Hepatocyte (in vitro differentiated cells): ENCODE results near the gene SLC27A3. TPM values are rescaled to one million over a fixed set of nuclear protein-coding genes. Genes with fewer than 3 reads are reported as not detected.

Experiments
- DNase-seq: peaks from one replicate; pipeline ENCODE4 v3.0.0-alpha.2; 2016; ENCODE audit warnings: low spot score
- H2AFZ ChIP-seq: fragments of 200-600 bp; sonication (generic); 2 replicates; pipeline ENCODE4 v1.6.0; 2016; ENCODE audit warnings: antibody characterized with exemption, mild to moderate bottlenecking
- H3K27ac ChIP-seq: fragments of 200-600 bp; sonication (generic); 2 replicates; pipeline ENCODE4 v1.5.1; 2016; ENCODE audit warnings: mild to moderate bottlenecking
- H3K27me3 ChIP-seq: fragments of 200-600 bp; sonication (generic); 2 replicates; pipeline ENCODE4 v1.6.1; 2016
- H3K36me3 ChIP-seq: fragments of 200-600 bp; sonication (generic); replicated peaks from 2 replicates; pipeline ENCODE4 v1.5.1; 2016; ENCODE audit warnings: low read depth; ENCODE audit not compliant: insufficient read depth
- H3K4me1 ChIP-seq: fragments of 200-600 bp; sonication (generic); 2 replicates; pipeline ENCODE4 v1.5.1; 2016; ENCODE audit warnings: mild to moderate bottlenecking, moderate library complexity; ENCODE audit not compliant: insufficient read depth
- H3K4me2 ChIP-seq: fragments of 200-600 bp; sonication (generic); 2 replicates; pipeline ENCODE4 v1.6.0; 2016
- H3K4me3 ChIP-seq: fragments of 200-600 bp; sonication (generic); 2 replicates; pipeline ENCODE4 v1.5.1; 2016; ENCODE audit warnings: mild to moderate bottlenecking
- H3K79me2 ChIP-seq: fragments of 200-600 bp; sonication (generic); 2 replicates; pipeline ENCODE4 v1.6.0; 2017; ENCODE audit warnings: mild to moderate bottlenecking
- H3K9me2 ChIP-seq: fragments of 200-600 bp; sonication (generic); replicated peaks from 2 replicates; pipeline ENCODE4 v1.6.0; 2017; ENCODE audit warnings: mild to moderate bottlenecking; ENCODE audit not compliant: insufficient read depth
- H3K9me3 ChIP-seq: fragments of 200-600 bp; sonication (generic); 2 replicates; pipeline ENCODE4 v1.5.1; 2016; ENCODE audit warnings: low read depth, mild to moderate bottlenecking
- H4K20me1 ChIP-seq: fragments of 200-600 bp; sonication (generic); 2 replicates; pipeline ENCODE4 v1.6.0; 2016; ENCODE audit warnings: mild to moderate bottlenecking; ENCODE audit not compliant: insufficient read depth, poor library complexity, severe bottlenecking
- CTCF ChIP-seq: fragments of 200-600 bp; sonication (generic); IDR thresholded peaks from 2 replicates; pipeline ENCODE4 v1.5.1; 2016; ENCODE audit warnings: antibody characterized with exemption, mild to moderate bottlenecking; ENCODE audit not compliant: poor library complexity
- EZH2 ChIP-seq: fragments of 200-600 bp; sonication (generic); IDR thresholded peaks from 2 replicates; pipeline ENCODE4 v1.6.1; 2016; ENCODE audit warnings: antibody characterized with exemption, mild to moderate bottlenecking, borderline replicate concordance
- EZH2phosphoT487 ChIP-seq: fragments of 200-600 bp; sonication (generic); IDR thresholded peaks from one replicate; pipeline ENCODE4 v1.6.1; 2018; ENCODE audit warnings: antibody characterized with exemption, mild to moderate bottlenecking, low read depth, moderate library complexity; ENCODE audit not compliant: unreplicated experiment, severe bottlenecking
- WGBS: methylation state at CpG from one replicate; pipeline ENCODE4 v1.1.6; 2016; ENCODE audit warnings: low lambda C conversion rate; ENCODE audit errors: missing lambda C conversion rate; 5-methylcytosine and 5-hydroxymethylcytosine counted together
- polyA plus RNA-seq: library from polyadenylated mRNA; unstranded; fragments of >200 nt; fragmentation: Nextera tagmentation; extraction: Ambion mirVana; gene quantifications from 2 replicates; pipeline ENCODE4 v1.2.1, GENCODE V29; 2016
- total RNA-seq: library from RNA; depleted of rRNA; stranded (reverse); fragments of >200 nt; gene quantifications from 2 replicates; pipeline ENCODE4 v1.2.3, GENCODE V29; 2014

The SLC27A3 gene
- total and polyA plus RNA-seq, 2 experiments from 2014 or later: 21.5 to 37.2 TPM

GRCh38 chr1:153786038-153786790 is 11.0 kb downstream of the SLC27A3 start:
- H3K4me1 ChIP-seq: no peaks in the 10 kb centered on the region
- no peak overlapping the region for H3K4me2 ChIP-seq
- TF ChIP-seq CTCF: no peak
- TF ChIP-seq EZH2phosphoT487: no peak
- TF ChIP-seq EZH2: no peak
- no peak overlapping the region for H3K27ac ChIP-seq
- H3K9me2 ChIP-seq: no peaks in the 10 kb centered on the region
- H2AFZ ChIP-seq: no peak overlapping the region
- no peak for DNase-seq
- WGBS: 98% methylated on average over 4 of the region's 4 CpGs
- no peaks in the 10 kb centered on the region for H3K9me3 ChIP-seq
- no peaks in the 10 kb centered on the region for H3K79me2 ChIP-seq
- H3K36me3 ChIP-seq: no peaks in the 10 kb centered on the region
- no peak overlapping the region for H3K4me3 ChIP-seq
- H3K27me3 ChIP-seq: no peaks in the 10 kb centered on the region
- H4K20me1 ChIP-seq: no peaks in the 10 kb centered on the region

- Histone ChIP-seq H4K20me1 (no peaks in the 10 kb centered on the region), H3K36me3 (no peaks in the 10 kb centered on the region), H3K27ac (peak overlapping the region; percentile 95), H3K9me2 (no peaks in the 10 kb centered on the region), H3K9me3 (no peaks in the 10 kb centered on the region), H3K79me2 (no peaks in the 10 kb centered on the region), H2AFZ (no peak overlapping the region), H3K4me1 (no peaks in the 10 kb centered on the region), H3K4me3 (no peak overlapping the region), H3K27me3 (no peaks in the 10 kb centered on the region), H3K4me2 (peak overlapping the region; percentile 70)
- DNase-seq: peak; percentile 3
- WGBS: 81% methylated on average over 22 of the region's 22 CpGs
- TF ChIP-seq EZH2phosphoT487: no peak
- TF ChIP-seq CTCF: no peak
- no peak for TF ChIP-seq EZH2
Measured at GRCh38 chr1:153789478-153790034, 14.3 kb downstream of the SLC27A3 start.

GRCh38 chr1:153790313-153790965 is 15.2 kb downstream of the SLC27A3 start:
- peak overlapping the region; percentile 70 for H3K4me2 ChIP-seq
- no peaks in the 10 kb centered on the region for H3K27me3 ChIP-seq
- 49% methylated on average over 15 of the region's 16 CpGs for WGBS
- peak overlapping the region; percentile 37 for H2AFZ ChIP-seq
- H3K27ac ChIP-seq: peak overlapping the region; percentile 95
- TF ChIP-seq CTCF (no peak), EZH2phosphoT487 (no peak), EZH2 (no peak)
- peak; percentile 76 for DNase-seq
- no peaks in the 10 kb centered on the region for H3K9me3 ChIP-seq
- no peaks in the 10 kb centered on the region for H3K4me1 ChIP-seq
- no peak overlapping the region for H3K4me3 ChIP-seq
- no peaks in the 10 kb centered on the region for H3K9me2 ChIP-seq
- no peaks in the 10 kb centered on the region for H3K36me3 ChIP-seq
- no peaks in the 10 kb centered on the region for H3K79me2 ChIP-seq
- H4K20me1 ChIP-seq: no peaks in the 10 kb centered on the region
